Adrenal gland (tissue), 12 donors: Measurements from ENCODE around the gene TEFM. TPM values are rescaled to one million over a fixed set of nuclear protein-coding genes. Genes with fewer than 3 reads are reported as not detected.

Experiments
- DNase-seq, 7 donors: peaks; one replicate each; pipeline ENCODE4 v3.0.0-alpha.2; 2019 to 2020
- H3K27ac ChIP-seq, 5 donors: fragments of 200-600 bp; sonication (generic) in 4 of 5; 1 replicate in 3 of 5; 2 replicates in 2 of 5; pipeline versions ENCODE4 v1.5.1 to v1.8.0; 2016 to 2020; ENCODE audit warnings: mild to moderate bottlenecking in 1 of 5
- H3K27me3 ChIP-seq: fragments of 200-600 bp; 2 replicates; pipeline ENCODE4 v1.8.0; 2021
- H3K36me3 ChIP-seq, 2 donors: fragments of 200-600 bp; replicated peaks in 1 of 2; 1 replicate in 1 of 2; 2 replicates in 1 of 2; pipeline versions ENCODE4 v1.5.1 to v1.8.0; 2018 to 2022
- H3K4me1 ChIP-seq, 2 donors: fragments of 200-600 bp; replicated peaks in 1 of 2; 1 replicate in 1 of 2; 2 replicates in 1 of 2; pipeline versions ENCODE4 v1.5.1 to v1.8.0; 2018 to 2021
- H3K4me3 ChIP-seq, 4 donors: fragments of 200-600 bp; sonication (generic) in 3 of 4; one replicate each; pipeline ENCODE4 v1.5.1; 2016 to 2018
- H3K9me3 ChIP-seq, 3 donors: fragments of 200-600 bp; sonication (generic) in 1 of 3; replicated peaks in 1 of 3; 1 replicate in 2 of 3; 2 replicates in 1 of 3; pipeline versions ENCODE4 v1.5.1 to v1.8.0; 2016 to 2021
- CTCF ChIP-seq, 6 experiments: fragments of 450-650 bp in 4 of 6; fragments of 200-600 bp in 2 of 6; sonication (generic) in 1 of 6; IDR thresholded peaks; 1 replicate in 5 of 6; 2 replicates in 1 of 6; pipeline versions ENCODE4 v1.5.1 to v1.8.0; 2016 to 2021; ENCODE audit warnings: antibody characterized with exemption in 6 of 6, mild to moderate bottlenecking in 2 of 6, moderate library complexity in 1 of 6
- POLR2A ChIP-seq, 2 donors: fragments of 450-650 bp; IDR thresholded peaks; one replicate each; pipeline ENCODE4 v1.6.1; 2017; ENCODE audit warnings: antibody characterized with exemption in 2 of 2, mild to moderate bottlenecking in 2 of 2, moderate library complexity in 1 of 2
- WGBS, 4 donors: extraction: QIAGEN DNeasy Blood & Tissue Kit in 2 of 4; methylation state at CpG; one replicate each; pipeline versions ENCODE4 v1.1.5 to v1.1.7; 2013 to 2017; 5-methylcytosine and 5-hydroxymethylcytosine counted together
- intact Hi-C, 2 donors: fragments of 100-400 bp; cut with DNase I; formaldehyde crosslinking; loops; one replicate each; pipeline versions ENCODE4 v1.14.1 to v1.15.0; 2022 to 2023
- polyA plus RNA-seq, 3 donors: library from polyadenylated mRNA; stranded (reverse); fragments of 200-250 nt in 2 of 3; fragments of 350-450 nt in 1 of 3; fragmentation: Illumina TruSeq in 1 of 3; extraction: RNeasy Lipid Tissue Mini Kit (QIAGEN cat#74804) in 1 of 3; gene quantifications; one replicate each; pipeline ENCODE4 v1.2.3, GENCODE V29; 2013 to 2014
- total RNA-seq, 9 donors: library from RNA; depleted of rRNA in 4 of 9; stranded (reverse); fragments of >200 nt in 4 of 9; fragments of 120-200 nt in 1 of 9; fragmentation: NEBNext Ultra II Directional in 1 of 9; extraction: Animal tissue kit (Norgen Biotek cat#: 25700) in 1 of 9; gene quantifications; one replicate each; pipeline versions ENCODE4 v1.1.0 to v1.2.4, GENCODE V29; 2013 to 2023
- donor health status: healthy with polysubstance abuse.
- donor health status: Bipolar disorder and iron deficiency.
- donor health status: DM: yes; HTN: yes; CAD: no.
- donor health status: DM: no; HTN: no; CAD: no.
- donor health status: DM: no; HTN: no; CAD: no.
- donor health status: DM: yes; HTN: yes; CAD: no.

Gene TEFM
- total and polyA plus RNA-seq, 12 donors: 6.1 to 28.2 (median 12.2) TPM

- intact Hi-C loops: loop anchor here in 1 of 2 donors (10.0 kb wide), 1 partner anchor 46 kb away; the partner anchor contains the start of gene TEFM
- no peak for TF ChIP-seq CTCF (IDR thresholded peaks at IDR 0.05)
- no peak for TF ChIP-seq POLR2A (IDR thresholded peaks at IDR 0.05)
- Histone ChIP-seq H3K27me3 (no peaks in the 10 kb centered on the region), H3K27ac (peak overlapping the region in 2 of 5 donors; percentile 65 to 74), H3K4me1 (peaks cover 8 to 21% of the 10 kb centered on the region in 2 donors), H3K36me3 (no peaks in the 10 kb centered on the region), H3K4me3 (no peak overlapping the region), H3K9me3 (no peaks in the 10 kb centered on the region)
- peak; percentile 62 to 89 (median 76) for DNase-seq
- 55 to 67% (median 56%) methylated on average over 9 of the region's 9 CpGs for WGBS, 4 donors
Measured at GRCh38 chr17:30950669-30951399, 44.8 kb upstream of the TEFM start.

GRCh38 chr17:30950189-30950588 is 44.2 kb upstream of the TEFM start:
- peaks cover 8 to 18% of the 10 kb centered on the region in 2 donors for H3K4me1 ChIP-seq
- peaks cover 0 to 2% of the 10 kb centered on the region in 2 donors for H3K36me3 ChIP-seq
- no peak for DNase-seq
- H3K4me3 ChIP-seq: no peak overlapping the region
- WGBS, 4 donors: 87 to 93% (median 93%) methylated on average over 3 to 5 of the region's 5 CpGs
- peak overlapping the region in 2 of 5 donors; percentile 65 to 74 for H3K27ac ChIP-seq
- no peaks in the 10 kb centered on the region for H3K9me3 ChIP-seq
- intact Hi-C loops: loop anchor here in 1 of 2 donors (10.0 kb wide), 1 partner anchor 45 kb away; the partner anchor contains the start of gene TEFM
- no peaks in the 10 kb centered on the region for H3K27me3 ChIP-seq
- no peak for TF ChIP-seq POLR2A (IDR thresholded peaks at IDR 0.05)
- no peak for TF ChIP-seq CTCF (IDR thresholded peaks at IDR 0.05)

- H3K27ac ChIP-seq: no peak overlapping the region
- H3K4me3 ChIP-seq: no peak overlapping the region
- intact Hi-C loops: no loop called here
- 93 to 98% (median 96%) methylated on average over 5 of the region's 5 CpGs for WGBS, 4 donors
- TF ChIP-seq CTCF (IDR thresholded peaks at IDR 0.05) (no peak), POLR2A (IDR thresholded peaks at IDR 0.05) (no peak)
- no peak for DNase-seq
- peaks cover 0 to 3% of the 10 kb centered on the region in 2 donors for H3K4me1 ChIP-seq
- H3K27me3 ChIP-seq: no peaks in the 10 kb centered on the region
- peaks cover 0 to 9% of the 10 kb centered on the region in 2 donors for H3K36me3 ChIP-seq
- H3K9me3 ChIP-seq: no peaks in the 10 kb centered on the region
Measured at GRCh38 chr17:30947796-30948195, 41.8 kb upstream of the TEFM start.

- WGBS, 4 donors: 69 to 76% (median 74%) methylated on average over 4 of the region's 4 CpGs
- Histone ChIP-seq H3K27ac (no peak overlapping the region), H3K36me3 (peaks cover 0 to 9% of the 10 kb centered on the region in 2 donors), H3K4me3 (no peak overlapping the region), H3K27me3 (no peaks in the 10 kb centered on the region), H3K4me1 (no peaks in the 10 kb centered on the region), H3K9me3 (no peaks in the 10 kb centered on the region)
- no peak for DNase-seq
- TF ChIP-seq CTCF (IDR thresholded peaks at IDR 0.05) (no peak), POLR2A (IDR thresholded peaks at IDR 0.05) (no peak)
- intact Hi-C loops: no loop called here
Measured at GRCh38 chr17:30942308-30943079, 36.5 kb upstream of the TEFM start.
